A673 (cell line): ENCODE results near the gene RHOBTB3. TPM values are rescaled to one million over a fixed set of nuclear protein-coding genes. Genes with fewer than 3 reads are reported as not detected.

Experiments
- BruUV-seq: library from RNA; stranded (reverse); fragments of 400-500 nt; replicated peaks from 2 replicates; lab custom pipeline; 2021; lab: Mats Ljungman, UMichigan
- CTCF ChIA-PET: fragments of 300-600 bp; sonication (Branson Sonifier 250); formaldehyde crosslinking; loops from one replicate; lab custom pipeline; 2022; ENCODE audit warnings: antibody characterized with exemption; lab: Charles Lee
- POLR2A ChIA-PET: fragments of 300-600 bp; sonication (Branson Sonifier 250); formaldehyde crosslinking; loops from one replicate; lab custom pipeline; 2022; ENCODE audit warnings: antibody characterized with exemption; ENCODE audit not compliant: low non-redundant PET; lab: Charles Lee
- DNase-seq: peaks from one replicate; pipeline ENCODE4 v3.0.0-alpha.2; 2015; ENCODE audit warnings: low spot score
- H3K27ac ChIP-seq: fragments of 200-600 bp; sonication (generic); 2 replicates; pipeline ENCODE4 v1.5.1; 2016; ENCODE audit warnings: mixed run types, low read depth, mild to moderate bottlenecking, mixed read lengths, antibody characterized with exemption, low read length; ENCODE audit not compliant: poor library complexity, severe bottlenecking
- H3K27me3 ChIP-seq: fragments of 200-600 bp; sonication (generic); replicated peaks from 2 replicates; pipeline ENCODE4 v1.6.1; 2017; ENCODE audit warnings: mixed run types, low read depth, mild to moderate bottlenecking, mixed read lengths, antibody characterized with exemption, low read length; ENCODE audit not compliant: insufficient read depth, poor library complexity
- H3K36me3 ChIP-seq: fragments of 200-600 bp; sonication (generic); 2 replicates; pipeline ENCODE4 v1.6.1; 2016; ENCODE audit warnings: mixed run types, mild to moderate bottlenecking, mixed read lengths, antibody characterized with exemption, low read length; ENCODE audit not compliant: insufficient read depth, poor library complexity, severe bottlenecking
- H3K4me1 ChIP-seq: fragments of 200-600 bp; sonication (generic); 2 replicates; pipeline ENCODE4 v1.6.1; 2017; ENCODE audit warnings: mixed run types, mild to moderate bottlenecking, mixed read lengths, antibody characterized with exemption, low read length; ENCODE audit not compliant: insufficient read depth, poor library complexity, severe bottlenecking
- H3K4me3 ChIP-seq: fragments of 200-600 bp; sonication (generic); 2 replicates; pipeline ENCODE4 v1.5.1; 2016; ENCODE audit warnings: low read depth, mixed run types, mild to moderate bottlenecking, mixed read lengths, low read length; ENCODE audit not compliant: poor library complexity, severe bottlenecking
- H3K9me3 ChIP-seq: fragments of 200-600 bp; sonication (generic); 2 replicates; pipeline ENCODE4 v1.6.1; 2016; ENCODE audit warnings: mixed run types, low read depth, mild to moderate bottlenecking, mixed read lengths, antibody characterized with exemption, low read length; ENCODE audit not compliant: poor library complexity, severe bottlenecking
- CTCF ChIP-seq: fragments of 300-800, 200-600 bp; sonication (generic); conservative IDR thresholded peaks from 2 replicates; pipeline ENCODE4 v1.5.1; 2017; ENCODE audit warnings: low read depth, mild to moderate bottlenecking, antibody characterized with exemption, low read length, moderate library complexity, mixed read lengths
- EZH2 ChIP-seq: fragments of 200-600 bp; sonication (generic); IDR thresholded peaks from 2 replicates; pipeline ENCODE4 v1.6.1; 2017; ENCODE audit warnings: borderline replicate concordance, low read depth, mild to moderate bottlenecking, mixed read lengths, antibody characterized with exemption, low read length; ENCODE audit not compliant: poor library complexity, severe bottlenecking
- intact Hi-C: fragments of 100-400 bp; cut with micrococcal nuclease; formaldehyde crosslinking; loops from one replicate; pipeline ENCODE4 v1.10.0; 2022; ENCODE audit not compliant: unreplicated experiment
- total RNA-seq: library from RNA; stranded (reverse); gene quantifications from 2 replicates; pipeline ENCODE4 v1.2.3, GENCODE V29; 2021

RHOBTB3 gene
- total RNA-seq, 1 experiment from 2014 or later = 29.6 TPM

- DNase-seq = no peak
- ChIA-PET POLR2A (interaction anchor here (0.7 kb wide), 1 partner anchor 93 kb away, joined by 3 read pairs; no protein-coding TSS in a partner anchor), CTCF (no interaction called here)
- H3K27ac ChIP-seq = no peak overlapping the region
- BruUV-seq = no TSS peak
- TF ChIP-seq CTCF (no peak), EZH2 (no peak)
- intact Hi-C loops = no loop called here
- H3K4me3 ChIP-seq = no peak overlapping the region
- no peaks in the 10 kb centered on the region for H3K9me3 ChIP-seq
- no peaks in the 10 kb centered on the region for H3K27me3 ChIP-seq
- H3K36me3 ChIP-seq = peaks cover 10% of the 10 kb centered on the region
- no peaks in the 10 kb centered on the region for H3K4me1 ChIP-seq
These were observed 15.9 kb downstream of the RHOBTB3 start for GRCh38 chr5:95746722-95747679.

GRCh38 chr5:95748133-95748532, 17.0 kb downstream of the RHOBTB3 start:
- Histone ChIP-seq H3K27me3 (no peaks in the 10 kb centered on the region), H3K4me1 (no peaks in the 10 kb centered on the region), H3K9me3 (no peaks in the 10 kb centered on the region), H3K36me3 (peaks cover 14% of the 10 kb centered on the region), H3K27ac (no peak overlapping the region), H3K4me3 (no peak overlapping the region)
- CTCF ChIA-PET = no interaction called here
- no peak for DNase-seq
- TF ChIP-seq EZH2 (no peak), CTCF (no peak)
- POLR2A ChIA-PET = no interaction called here
- intact Hi-C loops = no loop called here
- BruUV-seq = no TSS peak

- TF ChIP-seq EZH2 = no peak
- no peak for TF ChIP-seq CTCF
- H3K36me3 ChIP-seq = peaks cover 10% of the 10 kb centered on the region
- no peak overlapping the region for H3K27ac ChIP-seq
- no peak for DNase-seq
- BruUV-seq = no TSS peak
- H3K4me3 ChIP-seq = no peak overlapping the region
- H3K27me3 ChIP-seq = no peaks in the 10 kb centered on the region
- ChIA-PET CTCF (no interaction called here), POLR2A (no interaction called here)
- intact Hi-C loops = no loop called here
- H3K4me1 ChIP-seq = no peaks in the 10 kb centered on the region
- no peaks in the 10 kb centered on the region for H3K9me3 ChIP-seq
These were observed 23.4 kb downstream of the RHOBTB3 start for GRCh38 chr5:95754545-95754944.
